Epithelial cell of proximal tubule (primary cell): ENCODE data around the gene ZNF699. TPM values are rescaled to one million over a fixed set of nuclear protein-coding genes. Genes with fewer than 3 reads are reported as not detected.
"Not testable (repeated sequence)": the region's sequence is repeated elsewhere in the genome, so short reads cannot be mapped to it uniquely, and the experiment has no call there.

Experiments used
- DNase-seq: peaks from one replicate; pipeline ENCODE4 v3.0.0-alpha.2; 2011; ENCODE audit warnings: low read depth
- H3K4me3 ChIP-seq: 2 replicates; pipeline ENCODE4 v1.5.1; 2011; ENCODE audit warnings: low read depth, mild to moderate bottlenecking, low read length
- total RNA-seq: library from RNA; depleted of rRNA; stranded (reverse); fragments of >200 nt; gene quantifications from 2 replicates; pipeline ENCODE4 v1.2.3, GENCODE V29; 2015
- TF ChIP-seq, protein P1 (sequence below): conservative IDR thresholded peaks from 2 replicates; pipeline ENCODE4 v1.5.1; 2012; ENCODE audit warnings: low read depth, mild to moderate bottlenecking, low read length

ZNF699 gene
- total RNA-seq, 1 donor from 2014 or later, result 3.7 TPM

DNA sequence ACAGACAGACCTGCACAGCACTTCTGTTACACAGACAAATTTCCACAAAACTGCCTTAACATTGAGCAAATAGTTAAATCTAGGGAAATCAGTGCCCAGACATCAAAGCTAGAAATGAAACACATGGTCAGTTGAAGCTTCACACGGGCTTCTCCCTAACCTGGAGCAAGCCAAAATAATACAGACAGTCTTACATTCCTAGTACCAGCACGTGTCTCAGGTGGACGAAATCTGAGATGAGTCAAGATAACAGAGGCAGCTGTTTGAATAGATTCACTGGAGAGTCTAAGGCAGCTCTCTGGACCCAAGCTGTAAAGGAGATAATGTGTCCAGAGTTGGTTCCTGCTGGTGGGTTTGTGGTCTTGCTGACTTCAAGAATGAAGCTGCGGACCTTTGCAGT, 4.1 kb upstream of the ZNF699 start:
- H3K4me3 ChIP-seq, result no peak overlapping the region
- TF ChIP-seq, protein P1, sequence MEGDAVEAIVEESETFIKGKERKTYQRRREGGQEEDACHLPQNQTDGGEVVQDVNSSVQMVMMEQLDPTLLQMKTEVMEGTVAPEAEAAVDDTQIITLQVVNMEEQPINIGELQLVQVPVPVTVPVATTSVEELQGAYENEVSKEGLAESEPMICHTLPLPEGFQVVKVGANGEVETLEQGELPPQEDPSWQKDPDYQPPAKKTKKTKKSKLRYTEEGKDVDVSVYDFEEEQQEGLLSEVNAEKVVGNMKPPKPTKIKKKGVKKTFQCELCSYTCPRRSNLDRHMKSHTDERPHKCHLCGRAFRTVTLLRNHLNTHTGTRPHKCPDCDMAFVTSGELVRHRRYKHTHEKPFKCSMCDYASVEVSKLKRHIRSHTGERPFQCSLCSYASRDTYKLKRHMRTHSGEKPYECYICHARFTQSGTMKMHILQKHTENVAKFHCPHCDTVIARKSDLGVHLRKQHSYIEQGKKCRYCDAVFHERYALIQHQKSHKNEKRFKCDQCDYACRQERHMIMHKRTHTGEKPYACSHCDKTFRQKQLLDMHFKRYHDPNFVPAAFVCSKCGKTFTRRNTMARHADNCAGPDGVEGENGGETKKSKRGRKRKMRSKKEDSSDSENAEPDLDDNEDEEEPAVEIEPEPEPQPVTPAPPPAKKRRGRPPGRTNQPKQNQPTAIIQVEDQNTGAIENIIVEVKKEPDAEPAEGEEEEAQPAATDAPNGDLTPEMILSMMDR, result no peak
- DNase-seq, result no peak

DNA sequence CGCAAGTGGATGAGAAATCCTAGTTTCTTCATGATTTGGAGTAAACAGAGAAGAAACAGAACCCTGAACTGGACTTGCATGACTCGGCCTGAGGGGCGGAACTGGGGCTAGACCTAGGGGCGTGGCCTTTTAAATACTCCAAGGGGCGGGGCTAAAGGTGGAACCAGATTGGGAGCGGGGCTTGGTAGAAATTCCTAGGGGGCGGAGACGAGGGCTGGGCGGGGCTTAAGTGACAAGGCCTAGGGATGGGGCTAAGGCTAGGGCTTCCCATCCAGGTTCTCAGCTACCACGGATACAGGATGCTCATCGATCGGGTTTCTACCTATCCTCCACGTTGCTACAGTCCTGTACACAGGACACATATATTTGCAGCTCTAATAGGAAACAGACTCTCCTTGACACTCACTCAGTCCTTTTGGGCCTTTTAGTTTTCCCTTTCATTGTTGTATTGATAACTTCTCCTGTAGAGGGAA, 372 bp upstream of the ZNF699 start:
- TF ChIP-seq, protein P1, result no peak
- peak overlapping the region; percentile 83 for H3K4me3 ChIP-seq
- no peak for DNase-seq

DNA sequence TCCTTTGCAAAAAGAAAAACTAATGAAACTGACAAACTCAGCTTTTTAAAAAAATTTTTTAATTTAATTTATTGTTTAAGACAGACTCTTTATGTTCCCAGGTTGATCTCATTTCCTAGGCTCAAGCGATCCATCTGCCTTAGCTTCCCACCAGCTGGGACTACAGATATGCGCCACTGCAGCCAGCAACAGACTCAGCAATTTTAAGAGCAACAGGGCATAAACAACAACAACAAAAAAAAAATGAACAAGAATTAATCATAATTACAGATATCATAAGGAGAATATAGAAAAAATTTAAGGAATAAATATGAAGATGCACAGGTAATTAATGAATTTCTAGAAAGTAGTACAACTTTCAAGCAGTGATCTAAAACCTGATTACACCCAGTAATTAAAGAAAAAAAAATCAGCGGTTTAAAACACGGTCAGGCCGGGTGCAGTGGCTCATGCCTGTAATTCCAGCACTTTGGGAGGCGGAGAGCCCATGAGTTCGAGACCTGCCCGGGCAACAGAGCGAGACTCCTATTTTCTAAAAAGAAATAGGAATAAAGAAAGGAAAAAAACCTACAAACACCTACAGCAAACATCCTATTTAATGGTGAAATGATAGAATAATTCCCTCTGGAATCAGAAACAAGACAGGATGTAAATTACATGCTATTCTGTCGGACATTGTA, 1.4 kb downstream of the ZNF699 start:
- H3K4me3 ChIP-seq, result peak overlapping the region; percentile 83
- TF ChIP-seq, protein P1, result no peak
- DNase-seq, result no peak

DNA sequence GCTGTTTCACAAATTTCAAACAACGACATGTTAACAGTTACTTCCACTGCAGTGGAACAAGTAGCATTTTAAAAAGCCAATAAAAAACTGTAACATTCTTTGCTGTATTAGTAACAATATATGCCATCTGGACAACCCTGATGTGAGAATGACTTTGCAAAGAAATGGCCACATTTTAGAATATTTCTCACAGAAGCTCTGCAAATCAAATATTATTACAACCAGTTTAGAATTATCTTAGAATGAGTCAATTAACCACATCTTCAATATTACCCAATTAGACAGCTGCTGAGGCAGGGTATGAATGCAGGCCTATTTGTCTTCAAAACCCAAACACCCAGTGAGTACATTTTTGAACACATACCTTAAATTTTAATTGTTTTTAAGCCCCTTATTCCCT, 3.2 kb downstream of the ZNF699 start:
- DNase-seq, result no peak
- H3K4me3 ChIP-seq, result no peak overlapping the region
- TF ChIP-seq, protein P1, result no peak

DNA sequence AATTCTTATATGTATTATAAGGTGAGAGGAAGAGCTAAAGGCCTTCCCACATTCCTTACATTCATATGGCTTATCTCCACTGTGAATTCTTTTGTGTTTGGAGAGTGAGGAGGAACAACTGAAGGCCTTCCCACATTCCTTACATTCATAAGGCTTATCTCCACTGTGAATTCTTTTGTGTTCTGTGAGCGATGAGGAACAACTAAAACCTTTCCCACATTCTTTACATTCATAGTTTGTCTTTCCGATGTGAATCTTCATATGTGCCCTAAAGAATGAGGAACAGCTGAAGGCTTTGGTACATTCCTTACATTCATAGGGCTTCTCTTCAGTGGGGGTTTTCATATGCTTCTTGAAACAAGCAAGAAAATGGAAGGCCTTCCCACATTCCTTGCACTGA, 13.3 kb downstream of the ZNF699 start:
- no peak for DNase-seq
- H3K4me3 ChIP-seq, result no peak overlapping the region
- TF ChIP-seq, protein P1, result no peak

DNA sequence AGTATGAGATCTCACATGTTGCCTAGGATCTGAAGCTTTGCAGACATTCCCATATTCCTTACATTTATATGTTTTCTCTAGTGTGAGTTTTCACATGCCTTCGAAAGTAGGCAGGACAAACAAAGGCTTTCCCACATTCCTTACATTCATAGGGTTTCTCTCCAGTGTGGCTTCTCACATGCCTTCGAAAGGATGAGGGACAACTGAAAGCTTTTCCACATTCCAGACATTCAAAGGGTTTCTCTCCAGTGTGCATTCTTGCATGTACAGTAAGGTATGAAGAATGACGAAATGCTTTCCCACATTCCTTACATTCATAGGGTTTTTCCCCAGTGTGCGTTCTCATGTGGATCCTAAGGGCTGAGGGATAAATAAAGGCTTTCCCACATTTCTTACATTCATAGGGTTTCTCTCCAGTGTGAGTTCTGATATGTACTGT, 14.2 kb downstream of the ZNF699 start:
- TF ChIP-seq, protein P1, result no peak
- DNase-seq, result no peak
- H3K4me3 ChIP-seq, result no peak overlapping the region

DNA sequence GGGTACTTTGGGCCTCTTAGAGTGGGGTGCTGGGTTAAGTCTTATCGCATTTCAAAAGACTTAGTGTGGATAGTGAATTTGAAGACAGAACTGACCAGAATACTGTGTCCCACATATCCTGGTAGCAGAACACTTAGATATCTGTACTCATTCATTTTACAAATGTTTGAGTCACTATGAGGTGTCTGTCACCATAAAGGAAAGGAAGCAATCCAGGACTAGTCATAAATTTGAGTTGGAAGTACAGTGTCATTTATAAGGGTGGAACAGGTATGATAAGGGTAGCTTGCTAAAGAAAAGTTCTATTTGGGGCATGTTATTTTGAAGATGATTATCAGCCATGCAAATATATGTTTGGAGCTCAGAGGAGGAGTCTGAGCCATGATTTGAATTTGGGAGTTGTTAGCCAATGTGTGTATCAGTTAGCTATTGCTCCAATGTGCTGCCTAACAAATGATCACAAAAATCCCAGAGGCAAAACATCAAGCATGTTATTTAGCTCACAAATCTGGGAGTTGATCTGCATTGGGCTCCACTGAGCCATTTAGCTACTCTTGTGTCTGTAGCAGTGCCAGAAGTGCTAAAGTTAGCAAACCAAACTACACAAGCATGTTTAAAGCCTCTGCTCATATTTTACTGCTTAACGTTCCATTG, 20.3 kb downstream of the ZNF699 start:
- no peak overlapping the region for H3K4me3 ChIP-seq
- TF ChIP-seq, protein P1, result no peak
- DNase-seq, result no peak

DNA sequence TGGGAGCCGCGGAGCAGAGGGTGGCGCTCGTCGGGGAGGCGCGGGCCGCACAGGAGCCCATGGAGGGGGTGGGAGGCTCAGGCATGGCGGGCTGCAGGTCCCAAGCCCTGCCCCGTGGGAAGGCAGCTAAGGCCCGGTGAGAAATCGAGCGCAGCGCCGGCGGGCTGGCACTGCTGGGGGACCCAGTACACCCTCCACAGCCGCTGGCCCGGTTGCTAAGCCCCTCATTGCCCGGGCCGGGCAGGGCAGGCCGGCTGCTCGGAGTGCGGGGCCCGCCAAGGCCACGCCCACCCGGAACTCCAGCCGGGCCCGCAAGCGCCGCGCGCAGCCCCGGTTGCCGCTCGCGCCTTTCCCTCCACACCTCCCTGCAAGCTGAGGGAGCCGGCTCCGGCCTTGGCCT, 26.2 kb downstream of the ZNF699 start:
- DNase-seq, H3K4me3 ChIP-seq: not testable (repeated sequence)
